IMR-90 (cell line): ENCODE data around the gene TENM3. TPM values are rescaled to one million over a fixed set of nuclear protein-coding genes. Genes with fewer than 3 reads are reported as not detected.

Experiments
- ATAC-seq: fragments of 200-7000 bp; cut with Tn5 transposase; 2 replicates; pipeline ENCODE4 v1.9.1; 2020; ENCODE audit warnings: low read depth, mild to moderate bottlenecking, moderate library complexity
- BruUV-seq: library from RNA; stranded (reverse); fragments of 400-500 nt; replicated peaks from 2 replicates; lab custom pipeline; 2021; lab: Mats Ljungman, UMichigan
- CTCF ChIA-PET: fragments of 300-600 bp; formaldehyde crosslinking; extraction: SDS; loops from one replicate; lab custom pipeline; 2021; ENCODE audit warnings: antibody characterized with exemption; lab: Yijun Ruan, JAX
- POLR2A ChIA-PET: fragments of 300-600 bp; sonication (Branson Sonifier 250); formaldehyde crosslinking; loops from one replicate; lab custom pipeline; 2022; ENCODE audit warnings: antibody characterized with exemption; ENCODE audit not compliant: unreplicated experiment; lab: Charles Lee
- DNase-seq: peaks from one replicate; pipeline ENCODE4 v3.0.0; 2013
- H2AFZ ChIP-seq: replicated peaks from 2 replicates; pipeline ENCODE3; 2013; ENCODE audit warnings: low read length, mild to moderate bottlenecking; ENCODE audit not compliant: poor library complexity
- H2AK5ac ChIP-seq: 2 replicates; pipeline ENCODE4 v1.6.1; 2013; ENCODE audit warnings: low read depth, low read length, inconsistent platforms
- H2AK9ac ChIP-seq: replicated peaks from 2 replicates; pipeline ENCODE3; 2013; ENCODE audit warnings: mild to moderate bottlenecking, low read depth, low read length, moderate library complexity; ENCODE audit not compliant: poor library complexity
- H2BK120ac ChIP-seq: 2 replicates; pipeline ENCODE4 v1.6.1; 2013; ENCODE audit warnings: low read depth, low read length, inconsistent platforms
- H2BK15ac ChIP-seq: 3 replicates; pipeline ENCODE4 v1.6.1; 2013; ENCODE audit warnings: low read depth, low read length, inconsistent platforms
- H2BK20ac ChIP-seq: 2 replicates; pipeline ENCODE4 v1.6.1; 2013; ENCODE audit warnings: low read depth, mild to moderate bottlenecking, inconsistent platforms, low read length, moderate library complexity
- H2BK5ac ChIP-seq: 2 replicates; pipeline ENCODE4 v1.6.1; 2013; ENCODE audit warnings: mild to moderate bottlenecking, low read depth, low read length, inconsistent platforms; ENCODE audit not compliant: poor library complexity, severe bottlenecking
- H3K14ac ChIP-seq: replicated peaks from 2 replicates; pipeline ENCODE4 v1.6.1; 2013; ENCODE audit warnings: low read depth, low read length, inconsistent platforms
- H3K18ac ChIP-seq: 2 replicates; pipeline ENCODE4 v1.6.1; 2013; ENCODE audit warnings: low read depth, low read length, control low read depth
- H3K23ac ChIP-seq: 2 replicates; pipeline ENCODE4 v1.6.1; 2013; ENCODE audit warnings: low read depth, low read length, inconsistent platforms
- H3K27ac ChIP-seq: 2 replicates; pipeline ENCODE4 v1.5.1; 2013; ENCODE audit warnings: mild to moderate bottlenecking, control low read depth, low read length; ENCODE audit not compliant: insufficient read depth
- H3K27me3 ChIP-seq: 2 replicates; pipeline ENCODE4 v1.6.1; 2013; ENCODE audit warnings: low read length; ENCODE audit not compliant: control insufficient read depth, insufficient read depth
- H3K36me3 ChIP-seq: 2 replicates; pipeline ENCODE4 v1.6.1; 2013; ENCODE audit warnings: low read length, mixed read lengths; ENCODE audit not compliant: control insufficient read depth, insufficient read depth
- H3K4ac ChIP-seq: 2 replicates; pipeline ENCODE4 v1.6.1; 2013; ENCODE audit warnings: low read depth, low read length, inconsistent platforms
- H3K4me1 ChIP-seq: 2 replicates; pipeline ENCODE4 v1.6.1; 2013; ENCODE audit warnings: low read length, mixed read lengths; ENCODE audit not compliant: control insufficient read depth, insufficient read depth
- H3K4me2 ChIP-seq: 2 replicates; pipeline ENCODE4 v1.6.1; 2013; ENCODE audit warnings: low read depth, mild to moderate bottlenecking, control low read depth, low read length, moderate library complexity
- H3K4me3 ChIP-seq: 2 replicates; pipeline ENCODE4 v1.5.1; 2013; ENCODE audit warnings: low read depth, mild to moderate bottlenecking, control low read depth, low read length, moderate library complexity; ENCODE audit not compliant: insufficient read depth
- H3K56ac ChIP-seq: 2 replicates; pipeline ENCODE4 v1.6.1; 2013; ENCODE audit warnings: low read length, inconsistent platforms; ENCODE audit not compliant: insufficient read depth; ENCODE audit errors: extremely low read depth
- H3K79me1 ChIP-seq, 2 experiments: 2 replicates each; pipeline ENCODE4 v1.6.1; 2013; ENCODE audit warnings: low read length in 2 of 2, inconsistent platforms in 1 of 2, low read depth in 1 of 2
- H3K9ac ChIP-seq: 2 replicates; pipeline ENCODE4 v1.6.1; 2013; ENCODE audit warnings: low read depth, low read length, control low read depth
- H3K9me1 ChIP-seq: 2 replicates; pipeline ENCODE4 v1.6.1; 2013; ENCODE audit warnings: low read length, inconsistent platforms; ENCODE audit not compliant: insufficient read depth
- H3K9me3 ChIP-seq: 2 replicates; pipeline ENCODE4 v1.6.1; 2013; ENCODE audit warnings: low read length; ENCODE audit not compliant: control insufficient read depth, insufficient read depth
- H4K20me1 ChIP-seq: 2 replicates; pipeline ENCODE4 v1.6.1; 2013; ENCODE audit warnings: low read length, inconsistent platforms; ENCODE audit not compliant: insufficient read depth
- H4K5ac ChIP-seq: 2 replicates; pipeline ENCODE4 v1.6.1; 2013; ENCODE audit warnings: mild to moderate bottlenecking, low read depth, low read length, control low read depth
- H4K8ac ChIP-seq, 2 experiments: 2 replicates each; pipeline ENCODE4 v1.6.1; 2013; ENCODE audit warnings: low read depth in 2 of 2, low read length in 2 of 2, control low read depth in 1 of 2, inconsistent platforms in 1 of 2
- H4K91ac ChIP-seq: 2 replicates; pipeline ENCODE4 v1.6.1; 2013; ENCODE audit warnings: low read depth, low read length, inconsistent platforms; ENCODE audit not compliant: insufficient read depth
- CEBPB ChIP-seq: IDR thresholded peaks from 2 replicates; pipeline ENCODE4 v1.6.1; 2012; ENCODE audit warnings: low read depth, low read length, improper control_type of control experiment
- CTCF ChIP-seq: conservative IDR thresholded peaks from 2 replicates; pipeline ENCODE4 v1.5.1; 2012; ENCODE audit warnings: mild to moderate bottlenecking, low read depth, low read length, improper control_type of control experiment
- FOS ChIP-seq: fragments of 150-350 bp; IDR thresholded peaks from 2 replicates; pipeline ENCODE4 v1.6.1; 2016; ENCODE audit warnings: low read depth, low read length
- NFE2L2 ChIP-seq: fragments of 150-350 bp; IDR thresholded peaks from 2 replicates; pipeline ENCODE4 v1.6.1; 2016; ENCODE audit warnings: low read depth, mild to moderate bottlenecking, low read length
- RAD21 ChIP-seq: IDR thresholded peaks from 2 replicates; pipeline ENCODE4 v1.6.1; 2012; ENCODE audit warnings: low read length, improper control_type of control experiment
- RCOR1 ChIP-seq: IDR thresholded peaks from 2 replicates; pipeline ENCODE4 v1.6.1; 2012; ENCODE audit warnings: mild to moderate bottlenecking, low read length, improper control_type of control experiment; ENCODE audit not compliant: insufficient replicate concordance
- SMC3 ChIP-seq: fragments of 150-350 bp; IDR thresholded peaks from 2 replicates; pipeline ENCODE4 v1.6.1; 2016; ENCODE audit warnings: low read depth, mild to moderate bottlenecking, antibody characterized with exemption, low read length, moderate library complexity
- USF2 ChIP-seq: fragments of 150-350 bp; IDR thresholded peaks from 2 replicates; pipeline ENCODE4 v1.6.1; 2017; ENCODE audit warnings: mild to moderate bottlenecking, antibody characterized with exemption, low read length, low read depth
- WGBS, 2 experiments: methylation state at CpG; one replicate each; pipeline versions ENCODE4 v1.1.5 to v1.1.7; 2013; ENCODE audit warnings: missing lambda C conversion rate in 2 of 2; ENCODE audit not compliant: insufficient read length in 1 of 2; ENCODE audit errors: extremely low coverage in 2 of 2; 5-methylcytosine and 5-hydroxymethylcytosine counted together
- dilution Hi-C: fragments of 300-500 bp; cut with HindIII; formaldehyde crosslinking; loops from one replicate; pipeline ENCODE4 v1.14.3; 2018; ENCODE audit warnings: low sequenced_read_pairs; ENCODE audit not compliant: unreplicated experiment
- in situ Hi-C: fragments of 300-500 bp; cut with MboI; formaldehyde crosslinking; loops from 3 replicates; pipeline ENCODE4 v1.14.3; 2019; ENCODE audit warnings: low sequenced_read_pairs, inconsistent platforms, mixed read lengths
- intact Hi-C: fragments of 100-400 bp; cut with micrococcal nuclease; formaldehyde crosslinking; loops from 2 replicates; pipeline ENCODE4 v1.10.0; 2022
- polyA plus RNA-seq, 3 experiments: library from polyadenylated mRNA; depleted of rRNA; stranded (reverse); fragments of >200 nt; gene quantifications; 2 replicates each; pipeline ENCODE4 v1.2.3, GENCODE V29; 2012; ENCODE audit warnings: low replicate concordance in 1 of 3
- total RNA-seq: library from RNA; depleted of rRNA; stranded (reverse); fragments of >200 nt; gene quantifications from 2 replicates; pipeline ENCODE4 v1.2.3, GENCODE V29; 2012

TENM3 gene
- total and polyA plus RNA-seq, 2 of the 4 experiments (the other 2 are of a cell fraction): 29.9 to 173 TPM

- intact Hi-C loops: no loop called here
- TF ChIP-seq SMC3 (no peak), USF2 (no peak), FOS (no peak), CTCF (no peak), CEBPB (no peak), RCOR1 (no peak), NFE2L2 (no peak), RAD21 (no peak)
- ATAC-seq (no peak), DNase-seq (no peak)
- CTCF ChIA-PET: no interaction called here
- no peaks in the 10 kb centered on the region for H3K4me1 ChIP-seq
- H4K8ac ChIP-seq: no peak overlapping the region
- H4K20me1 ChIP-seq: no peaks in the 10 kb centered on the region
- no peak overlapping the region for H2BK15ac ChIP-seq
- H3K36me3 ChIP-seq: no peaks in the 10 kb centered on the region
- no peak overlapping the region for H3K14ac ChIP-seq
- no peak overlapping the region for H3K4me3 ChIP-seq
- H3K56ac ChIP-seq: no peak overlapping the region
- POLR2A ChIA-PET: no interaction called here
- no peaks in the 10 kb centered on the region; a peak in 1 of 4 replicates for H3K79me1 ChIP-seq
- no peak overlapping the region for H4K91ac ChIP-seq
- H3K4me2 ChIP-seq: no peak overlapping the region
- no peaks in the 10 kb centered on the region; the same call in 1 of the 2 replicates for H3K9me1 ChIP-seq
- H2BK120ac ChIP-seq: no peak overlapping the region
- no peak overlapping the region for H2BK20ac ChIP-seq
- dilution Hi-C loops: no loop called here
- no peak overlapping the region for H2BK5ac ChIP-seq
- no peak overlapping the region for H3K4ac ChIP-seq
- H3K9me3 ChIP-seq: no peaks in the 10 kb centered on the region
- WGBS, 2 experiments: no CpG with 5 or more reads among the region's 10 CpGs
- H3K9ac ChIP-seq: no peak overlapping the region
- no peak overlapping the region for H4K5ac ChIP-seq
- H2AK9ac ChIP-seq: no peak overlapping the region
- in situ Hi-C loops: no loop called here
- no peak overlapping the region for H2AFZ ChIP-seq
- no peak overlapping the region for H3K23ac ChIP-seq
- no peak overlapping the region for H2AK5ac ChIP-seq
- no peak overlapping the region for H3K18ac ChIP-seq
- no TSS peak for BruUV-seq
- no peaks in the 10 kb centered on the region for H3K27me3 ChIP-seq
- no peak overlapping the region for H3K27ac ChIP-seq
Measured at GRCh38 chr4:182254026-182254780, 11.0 kb downstream of the TENM3 start.
